Measurements from ENCODE around the gene OXNAD1. TPM values are rescaled to one million over a fixed set of nuclear protein-coding genes. Genes with fewer than 3 reads are reported as not detected.

The OXNAD1 gene
- total RNA-seq, 4 donors from 2014 or later = 10.3 to 17.8 (median 13.3) TPM

- WGBS = 83% methylated on average over 1 of the region's 1 CpG
Observed at GRCh38 chr3:16272588-16272987, 7.6 kb downstream of the OXNAD1 start.

GRCh38 chr3:16273867-16274266 lies 8.9 kb downstream of the OXNAD1 start:
- no peaks in the 10 kb centered on the region for H3K9me3 ChIP-seq
- no peak for TF ChIP-seq CTCF (IDR thresholded peaks at IDR 0.05)
- no peak for TF ChIP-seq POLR2A (IDR thresholded peaks at IDR 0.05)
- TF ChIP-seq EP300 (IDR thresholded peaks at IDR 0.05) = no peak
- TF ChIP-seq POLR2AphosphoS5 (IDR thresholded peaks at IDR 0.05) = no peak
- H3K36me3 ChIP-seq = peaks cover 26% of the 10 kb centered on the region
- no peak overlapping the region for H3K27ac ChIP-seq
- no peak for DNase-seq (ENCODE audit: low spot score in 2 of 2)
- no peak overlapping the region for H3K4me3 ChIP-seq
- H3K4me1 ChIP-seq = no peaks in the 10 kb centered on the region
- 80% methylated on average over 2 of the region's 2 CpGs for WGBS
- H3K27me3 ChIP-seq = no peaks in the 10 kb centered on the region

More at GRCh38 chr3:16272588-16272987, 7.6 kb downstream of the OXNAD1 start:
- Histone ChIP-seq H3K36me3 (peaks cover 26% of the 10 kb centered on the region), H3K27me3 (no peaks in the 10 kb centered on the region), H3K27ac (no peak overlapping the region), H3K9me3 (no peaks in the 10 kb centered on the region), H3K4me1 (peaks cover 6% of the 10 kb centered on the region), H3K4me3 (no peak overlapping the region)
- DNase-seq (ENCODE audit: low spot score in 2 of 2) = no peak
- TF ChIP-seq POLR2AphosphoS5 (IDR thresholded peaks at IDR 0.05) (no peak), EP300 (IDR thresholded peaks at IDR 0.05) (no peak), POLR2A (IDR thresholded peaks at IDR 0.05) (no peak), CTCF (IDR thresholded peaks at IDR 0.05) (no peak)

- WGBS = 89% methylated on average over 3 of the region's 3 CpGs
Observed at GRCh38 chr3:16277471-16277870, 12.5 kb downstream of the OXNAD1 start.

GRCh38 chr3:16279010-16279801 lies 14.2 kb downstream of the OXNAD1 start:
- Histone ChIP-seq H3K27ac (no peak overlapping the region), H3K27me3 (no peaks in the 10 kb centered on the region), H3K36me3 (peaks cover 14% of the 10 kb centered on the region), H3K9me3 (no peaks in the 10 kb centered on the region), H3K4me1 (no peaks in the 10 kb centered on the region), H3K4me3 (no peak overlapping the region)
- TF ChIP-seq POLR2AphosphoS5 (IDR thresholded peaks at IDR 0.05) = no peak
- no peak for TF ChIP-seq CTCF (IDR thresholded peaks at IDR 0.05)
- TF ChIP-seq POLR2A (IDR thresholded peaks at IDR 0.05) = no peak
- TF ChIP-seq EP300 (IDR thresholded peaks at IDR 0.05) = no peak
- 70% methylated on average over 3 of the region's 3 CpGs for WGBS
- no peak for DNase-seq (ENCODE audit: low spot score in 2 of 2)

More at GRCh38 chr3:16277471-16277870, 12.5 kb downstream of the OXNAD1 start:
- no peak overlapping the region for H3K27ac ChIP-seq
- H3K4me3 ChIP-seq = no peak overlapping the region
- H3K27me3 ChIP-seq = no peaks in the 10 kb centered on the region
- H3K4me1 ChIP-seq = no peaks in the 10 kb centered on the region
- DNase-seq (ENCODE audit: low spot score in 2 of 2) = no peak
- no peaks in the 10 kb centered on the region for H3K9me3 ChIP-seq
- TF ChIP-seq POLR2A (IDR thresholded peaks at IDR 0.05) = no peak
- TF ChIP-seq EP300 (IDR thresholded peaks at IDR 0.05) = no peak
- TF ChIP-seq POLR2AphosphoS5 (IDR thresholded peaks at IDR 0.05) = no peak
- H3K36me3 ChIP-seq = peaks cover 10% of the 10 kb centered on the region

GRCh38 chr3:16280671-16281070 lies 15.7 kb downstream of the OXNAD1 start:
- no peaks in the 10 kb centered on the region for H3K4me1 ChIP-seq
- 80% methylated on average over 2 of the region's 2 CpGs for WGBS
- no peaks in the 10 kb centered on the region for H3K9me3 ChIP-seq
- DNase-seq (ENCODE audit: low spot score in 2 of 2) = no peak
- no peaks in the 10 kb centered on the region for H3K27me3 ChIP-seq
- H3K27ac ChIP-seq = no peak overlapping the region
- peaks cover 14% of the 10 kb centered on the region for H3K36me3 ChIP-seq
- no peak for TF ChIP-seq CTCF (IDR thresholded peaks at IDR 0.05)
- no peak for TF ChIP-seq EP300 (IDR thresholded peaks at IDR 0.05)
- TF ChIP-seq POLR2AphosphoS5 (IDR thresholded peaks at IDR 0.05) = no peak
- no peak for TF ChIP-seq POLR2A (IDR thresholded peaks at IDR 0.05)
- H3K4me3 ChIP-seq = no peak overlapping the region

All from suprapubic skin (tissue), 4 donors.